ENCODE results near the gene DAPK1. TPM values are rescaled to one million over a fixed set of nuclear protein-coding genes. Genes with fewer than 3 reads are reported as not detected.

DAPK1 gene
- total and polyA plus RNA-seq, 10 of the 15 experiments (the other 5 are each of a cell fraction or from before 2014, with no cell fraction given), result 8.2 to 94.7 (median 51.6) TPM

DNA sequence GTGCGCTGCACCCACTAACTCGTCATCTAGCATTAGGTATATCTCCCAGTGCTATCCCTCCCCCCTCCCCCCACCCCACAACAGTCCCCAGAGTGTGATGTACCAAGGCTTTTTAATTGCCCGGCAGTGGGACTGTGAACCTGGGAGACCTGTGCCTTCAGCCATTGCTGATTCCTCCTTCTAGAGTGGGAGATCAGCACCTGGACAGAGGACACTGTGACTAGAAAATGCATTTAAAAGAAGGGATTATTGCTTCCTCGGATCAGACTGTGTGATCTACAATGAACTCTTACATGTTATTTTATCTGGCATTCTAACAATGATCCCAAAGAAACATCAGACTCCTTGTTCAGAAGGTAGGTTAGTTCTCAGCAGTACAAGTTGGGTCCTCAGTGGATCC is 254.2 kb downstream of the DAPK1 start:
- SMC1A ChIA-PET (ENCODE audit: uncharacterized antibody, unreplicated experiment), result no interaction called here
- Histone ChIP-seq H3K4me1 (ENCODE audit: control insufficient read depth, insufficient read depth, low read length) (no peaks in the 10 kb centered on the region), H3K9me3 (replicated peaks; ENCODE audit: control insufficient read depth, insufficient read depth, low read length) (no peaks in the 10 kb centered on the region; the same call in 2 of the 3 replicates), H3K4me2 (ENCODE audit: control insufficient read depth, insufficient read depth) (no peak overlapping the region), H4K20me1 (ENCODE audit: control insufficient read depth, insufficient read depth) (no peaks in the 10 kb centered on the region), H3K27ac (ENCODE audit: control insufficient read depth, insufficient read depth) (no peak overlapping the region), H3K9ac (ENCODE audit: control insufficient read depth, insufficient read depth, low read length) (no peak overlapping the region), H3K4me3 (no peak overlapping the region), H2AFZ (ENCODE audit: control insufficient read depth, low read depth, low read length) (no peak overlapping the region), H3K79me2 (ENCODE audit: control insufficient read depth, insufficient read depth, low read length) (no peaks in the 10 kb centered on the region), H3K36me3 (ENCODE audit: control insufficient read depth in 2 of 2, insufficient read depth in 2 of 2, low read length in 1 of 2) (no peaks in the 10 kb centered on the region), H3K27me3 (replicated peaks in 1 of 2; ENCODE audit: control insufficient read depth in 2 of 2, insufficient read depth in 2 of 2, low read length in 1 of 2) (no peaks in the 10 kb centered on the region)
- TF ChIP-seq EED (IDR thresholded peaks at IDR 0.05; ENCODE audit: low read depth), result no peak
- TF ChIP-seq SP1 (IDR thresholded peaks at IDR 0.05; ENCODE audit: low read depth, low read length), result no peak
- TF ChIP-seq ZNF217 (IDR thresholded peaks at IDR 0.05), result no peak
- TF ChIP-seq CREB1 (IDR thresholded peaks at IDR 0.05; ENCODE audit: low read depth), result no peak
- no peak for TF ChIP-seq ZZZ3 (IDR thresholded peaks at IDR 0.05; ENCODE audit: control insufficient read depth, insufficient read length, low read depth)
- TF ChIP-seq, protein P1, sequence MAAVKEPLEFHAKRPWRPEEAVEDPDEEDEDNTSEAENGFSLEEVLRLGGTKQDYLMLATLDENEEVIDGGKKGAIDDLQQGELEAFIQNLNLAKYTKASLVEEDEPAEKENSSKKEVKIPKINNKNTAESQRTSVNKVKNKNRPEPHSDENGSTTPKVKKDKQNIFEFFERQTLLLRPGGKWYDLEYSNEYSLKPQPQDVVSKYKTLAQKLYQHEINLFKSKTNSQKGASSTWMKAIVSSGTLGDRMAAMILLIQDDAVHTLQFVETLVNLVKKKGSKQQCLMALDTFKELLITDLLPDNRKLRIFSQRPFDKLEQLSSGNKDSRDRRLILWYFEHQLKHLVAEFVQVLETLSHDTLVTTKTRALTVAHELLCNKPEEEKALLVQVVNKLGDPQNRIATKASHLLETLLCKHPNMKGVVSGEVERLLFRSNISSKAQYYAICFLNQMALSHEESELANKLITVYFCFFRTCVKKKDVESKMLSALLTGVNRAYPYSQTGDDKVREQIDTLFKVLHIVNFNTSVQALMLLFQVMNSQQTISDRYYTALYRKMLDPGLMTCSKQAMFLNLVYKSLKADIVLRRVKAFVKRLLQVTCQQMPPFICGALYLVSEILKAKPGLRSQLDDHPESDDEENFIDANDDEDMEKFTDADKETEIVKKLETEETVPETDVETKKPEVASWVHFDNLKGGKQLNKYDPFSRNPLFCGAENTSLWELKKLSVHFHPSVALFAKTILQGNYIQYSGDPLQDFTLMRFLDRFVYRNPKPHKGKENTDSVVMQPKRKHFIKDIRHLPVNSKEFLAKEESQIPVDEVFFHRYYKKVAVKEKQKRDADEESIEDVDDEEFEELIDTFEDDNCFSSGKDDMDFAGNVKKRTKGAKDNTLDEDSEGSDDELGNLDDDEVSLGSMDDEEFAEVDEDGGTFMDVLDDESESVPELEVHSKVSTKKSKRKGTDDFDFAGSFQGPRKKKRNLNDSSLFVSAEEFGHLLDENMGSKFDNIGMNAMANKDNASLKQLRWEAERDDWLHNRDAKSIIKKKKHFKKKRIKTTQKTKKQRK (IDR thresholded peaks at IDR 0.05; ENCODE audit: low read depth, low read length), result no peak
- POLR2A ChIA-PET, result no interaction called here
- BruUV-seq (replicated peaks), result no TSS peak
- intact Hi-C loops (cut with micrococcal nuclease; ENCODE audit: unreplicated experiment) (no loop called here), in situ Hi-C loops (cut with MboI) (no loop called here)
- WGBS (ENCODE audit: insufficient coverage, insufficient replicate concordance, low lambda C conversion rate, missing lambda C conversion rate), result 8% methylated on average over 1 of the region's 4 CpGs
- RAD21 ChIA-PET (ENCODE audit: unreplicated experiment), result no interaction called here
- DNase-seq (ENCODE audit: low read depth, low spot score) (no peak), ATAC-seq (no peak), FAIRE-seq (no peak)
- CTCF ChIA-PET, result no interaction called here
